ENCODE measurements around the gene PCSK7. TPM values are rescaled to one million over a fixed set of nuclear protein-coding genes. Genes with fewer than 3 reads are reported as not detected.

The PCSK7 gene
- total and polyA plus RNA-seq, 2 of the 8 experiments (the other 6 are each of a cell fraction or from before 2014, with no cell fraction given) = 23.4 to 38.5 TPM

DNA sequence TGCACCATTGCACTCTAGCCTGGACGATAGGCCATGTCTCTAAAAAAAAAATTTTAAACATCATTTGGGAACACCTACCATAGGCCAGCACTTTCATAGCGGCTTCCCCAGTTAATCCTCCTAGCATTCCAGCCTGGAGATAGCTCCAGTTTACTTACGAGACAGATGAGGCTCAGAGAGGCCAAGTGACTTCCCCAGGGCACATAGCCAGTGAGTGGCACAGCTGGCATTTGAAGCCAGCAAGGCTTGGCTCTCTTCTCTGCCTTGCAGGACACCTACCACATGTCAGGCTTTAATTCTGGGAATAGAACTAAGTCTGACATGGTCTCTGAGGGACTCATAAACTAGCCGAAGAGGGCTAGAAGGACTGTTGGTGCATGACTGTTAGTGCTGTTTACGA, 37.6 kb downstream of the PCSK7 start (continued):
- TF ChIP-seq, protein P1, sequence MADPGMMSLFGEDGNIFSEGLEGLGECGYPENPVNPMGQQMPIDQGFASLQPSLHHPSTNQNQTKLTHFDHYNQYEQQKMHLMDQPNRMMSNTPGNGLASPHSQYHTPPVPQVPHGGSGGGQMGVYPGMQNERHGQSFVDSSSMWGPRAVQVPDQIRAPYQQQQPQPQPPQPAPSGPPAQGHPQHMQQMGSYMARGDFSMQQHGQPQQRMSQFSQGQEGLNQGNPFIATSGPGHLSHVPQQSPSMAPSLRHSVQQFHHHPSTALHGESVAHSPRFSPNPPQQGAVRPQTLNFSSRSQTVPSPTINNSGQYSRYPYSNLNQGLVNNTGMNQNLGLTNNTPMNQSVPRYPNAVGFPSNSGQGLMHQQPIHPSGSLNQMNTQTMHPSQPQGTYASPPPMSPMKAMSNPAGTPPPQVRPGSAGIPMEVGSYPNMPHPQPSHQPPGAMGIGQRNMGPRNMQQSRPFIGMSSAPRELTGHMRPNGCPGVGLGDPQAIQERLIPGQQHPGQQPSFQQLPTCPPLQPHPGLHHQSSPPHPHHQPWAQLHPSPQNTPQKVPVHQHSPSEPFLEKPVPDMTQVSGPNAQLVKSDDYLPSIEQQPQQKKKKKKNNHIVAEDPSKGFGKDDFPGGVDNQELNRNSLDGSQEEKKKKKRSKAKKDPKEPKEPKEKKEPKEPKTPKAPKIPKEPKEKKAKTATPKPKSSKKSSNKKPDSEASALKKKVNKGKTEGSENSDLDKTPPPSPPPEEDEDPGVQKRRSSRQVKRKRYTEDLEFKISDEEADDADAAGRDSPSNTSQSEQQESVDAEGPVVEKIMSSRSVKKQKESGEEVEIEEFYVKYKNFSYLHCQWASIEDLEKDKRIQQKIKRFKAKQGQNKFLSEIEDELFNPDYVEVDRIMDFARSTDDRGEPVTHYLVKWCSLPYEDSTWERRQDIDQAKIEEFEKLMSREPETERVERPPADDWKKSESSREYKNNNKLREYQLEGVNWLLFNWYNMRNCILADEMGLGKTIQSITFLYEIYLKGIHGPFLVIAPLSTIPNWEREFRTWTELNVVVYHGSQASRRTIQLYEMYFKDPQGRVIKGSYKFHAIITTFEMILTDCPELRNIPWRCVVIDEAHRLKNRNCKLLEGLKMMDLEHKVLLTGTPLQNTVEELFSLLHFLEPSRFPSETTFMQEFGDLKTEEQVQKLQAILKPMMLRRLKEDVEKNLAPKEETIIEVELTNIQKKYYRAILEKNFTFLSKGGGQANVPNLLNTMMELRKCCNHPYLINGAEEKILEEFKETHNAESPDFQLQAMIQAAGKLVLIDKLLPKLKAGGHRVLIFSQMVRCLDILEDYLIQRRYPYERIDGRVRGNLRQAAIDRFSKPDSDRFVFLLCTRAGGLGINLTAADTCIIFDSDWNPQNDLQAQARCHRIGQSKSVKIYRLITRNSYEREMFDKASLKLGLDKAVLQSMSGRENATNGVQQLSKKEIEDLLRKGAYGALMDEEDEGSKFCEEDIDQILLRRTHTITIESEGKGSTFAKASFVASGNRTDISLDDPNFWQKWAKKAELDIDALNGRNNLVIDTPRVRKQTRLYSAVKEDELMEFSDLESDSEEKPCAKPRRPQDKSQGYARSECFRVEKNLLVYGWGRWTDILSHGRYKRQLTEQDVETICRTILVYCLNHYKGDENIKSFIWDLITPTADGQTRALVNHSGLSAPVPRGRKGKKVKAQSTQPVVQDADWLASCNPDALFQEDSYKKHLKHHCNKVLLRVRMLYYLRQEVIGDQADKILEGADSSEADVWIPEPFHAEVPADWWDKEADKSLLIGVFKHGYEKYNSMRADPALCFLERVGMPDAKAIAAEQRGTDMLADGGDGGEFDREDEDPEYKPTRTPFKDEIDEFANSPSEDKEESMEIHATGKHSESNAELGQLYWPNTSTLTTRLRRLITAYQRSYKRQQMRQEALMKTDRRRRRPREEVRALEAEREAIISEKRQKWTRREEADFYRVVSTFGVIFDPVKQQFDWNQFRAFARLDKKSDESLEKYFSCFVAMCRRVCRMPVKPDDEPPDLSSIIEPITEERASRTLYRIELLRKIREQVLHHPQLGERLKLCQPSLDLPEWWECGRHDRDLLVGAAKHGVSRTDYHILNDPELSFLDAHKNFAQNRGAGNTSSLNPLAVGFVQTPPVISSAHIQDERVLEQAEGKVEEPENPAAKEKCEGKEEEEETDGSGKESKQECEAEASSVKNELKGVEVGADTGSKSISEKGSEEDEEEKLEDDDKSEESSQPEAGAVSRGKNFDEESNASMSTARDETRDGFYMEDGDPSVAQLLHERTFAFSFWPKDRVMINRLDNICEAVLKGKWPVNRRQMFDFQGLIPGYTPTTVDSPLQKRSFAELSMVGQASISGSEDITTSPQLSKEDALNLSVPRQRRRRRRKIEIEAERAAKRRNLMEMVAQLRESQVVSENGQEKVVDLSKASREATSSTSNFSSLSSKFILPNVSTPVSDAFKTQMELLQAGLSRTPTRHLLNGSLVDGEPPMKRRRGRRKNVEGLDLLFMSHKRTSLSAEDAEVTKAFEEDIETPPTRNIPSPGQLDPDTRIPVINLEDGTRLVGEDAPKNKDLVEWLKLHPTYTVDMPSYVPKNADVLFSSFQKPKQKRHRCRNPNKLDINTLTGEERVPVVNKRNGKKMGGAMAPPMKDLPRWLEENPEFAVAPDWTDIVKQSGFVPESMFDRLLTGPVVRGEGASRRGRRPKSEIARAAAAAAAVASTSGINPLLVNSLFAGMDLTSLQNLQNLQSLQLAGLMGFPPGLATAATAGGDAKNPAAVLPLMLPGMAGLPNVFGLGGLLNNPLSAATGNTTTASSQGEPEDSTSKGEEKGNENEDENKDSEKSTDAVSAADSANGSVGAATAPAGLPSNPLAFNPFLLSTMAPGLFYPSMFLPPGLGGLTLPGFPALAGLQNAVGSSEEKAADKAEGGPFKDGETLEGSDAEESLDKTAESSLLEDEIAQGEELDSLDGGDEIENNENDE (IDR thresholded peaks at IDR 0.05; ENCODE audit: insufficient replicate concordance, low read length) = no peak
- no peak for TF ChIP-seq GTF2F1 (IDR thresholded peaks at IDR 0.05; ENCODE audit: borderline replicate concordance, low read depth, low read length)
- TF ChIP-seq, protein P2, sequence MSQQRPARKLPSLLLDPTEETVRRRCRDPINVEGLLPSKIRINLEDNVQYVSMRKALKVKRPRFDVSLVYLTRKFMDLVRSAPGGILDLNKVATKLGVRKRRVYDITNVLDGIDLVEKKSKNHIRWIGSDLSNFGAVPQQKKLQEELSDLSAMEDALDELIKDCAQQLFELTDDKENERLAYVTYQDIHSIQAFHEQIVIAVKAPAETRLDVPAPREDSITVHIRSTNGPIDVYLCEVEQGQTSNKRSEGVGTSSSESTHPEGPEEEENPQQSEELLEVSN (IDR thresholded peaks at IDR 0.05) = no peak
- TF ChIP-seq SP2 (IDR thresholded peaks at IDR 0.05; ENCODE audit: low read length) = no peak

Measured in H1 (cell line).